ENCODE data around the gene TCEA2.
A peak's percentile ranks its signal among the peaks of the same experiment; 100 is the strongest.

The TCEA2 gene

GRCh38 chr20:64053841-64054661 lies 8.9 kb upstream of the TCEA2 start:
- DNase-seq (ENCODE audit: low spot score): peak; percentile 70
- in situ Hi-C loops (cut with MboI; ENCODE audit: low sequenced_read_pairs, unreplicated experiment): no loop called here
- no peak for TF ChIP-seq CTCF (IDR thresholded peaks at IDR 0.05; ENCODE audit: borderline replicate concordance, control extremely low read depth, extremely low read depth, insufficient read depth, missing control alignments)

- DNase-seq (ENCODE audit: low spot score): no peak
- TF ChIP-seq CTCF (IDR thresholded peaks at IDR 0.05; ENCODE audit: borderline replicate concordance, control extremely low read depth, extremely low read depth, insufficient read depth, missing control alignments): no peak
- in situ Hi-C loops (cut with MboI; ENCODE audit: low sequenced_read_pairs, unreplicated experiment): no loop called here
These were observed 7.6 kb upstream of the TCEA2 start for GRCh38 chr20:64055396-64055892.

GRCh38 chr20:64055893-64056638 lies 6.9 kb upstream of the TCEA2 start:
- TF ChIP-seq CTCF (IDR thresholded peaks at IDR 0.05; ENCODE audit: borderline replicate concordance, control extremely low read depth, extremely low read depth, insufficient read depth, missing control alignments): no peak
- DNase-seq (ENCODE audit: low spot score): peak; percentile 74
- in situ Hi-C loops (cut with MboI; ENCODE audit: low sequenced_read_pairs, unreplicated experiment): no loop called here

- TF ChIP-seq CTCF (IDR thresholded peaks at IDR 0.05; ENCODE audit: borderline replicate concordance, control extremely low read depth, extremely low read depth, insufficient read depth, missing control alignments): no peak
- in situ Hi-C loops (cut with MboI; ENCODE audit: low sequenced_read_pairs, unreplicated experiment): no loop called here
- no peak for DNase-seq (ENCODE audit: low spot score)
These were observed 6.4 kb upstream of the TCEA2 start for GRCh38 chr20:64056639-64056888.

- in situ Hi-C loops (cut with MboI; ENCODE audit: low sequenced_read_pairs, unreplicated experiment): no loop called here
- TF ChIP-seq CTCF (IDR thresholded peaks at IDR 0.05; ENCODE audit: borderline replicate concordance, control extremely low read depth, extremely low read depth, insufficient read depth, missing control alignments): no peak
- DNase-seq (ENCODE audit: low spot score): no peak
These were observed 5.9 kb upstream of the TCEA2 start for GRCh38 chr20:64056889-64057627.

Data from GM13976 (cell line).